Right ventricle myocardium inferior (tissue), 1 donor: ENCODE measurements around the gene GCN1. TPM values are rescaled to one million over a fixed set of nuclear protein-coding genes. Genes with fewer than 3 reads are reported as not detected.
A peak's percentile ranks its signal among the peaks of the same experiment; 100 is the strongest.

Source experiments
- ATAC-seq: fragments of 200-7000 bp; cut with Tn5 transposase; one replicate; pipeline ENCODE4 v1.9.1; 2020; ENCODE audit warnings: mild to moderate bottlenecking, moderate library complexity
- DNase-seq: peaks from one replicate; pipeline ENCODE4 v3.0.0; 2021; ENCODE audit errors: missing footprints
- intact Hi-C: fragments of 100-400 bp; cut with DNase I; formaldehyde crosslinking; loops from one replicate; pipeline ENCODE4 v1.11.0; 2022
- total RNA-seq: library from RNA; stranded (reverse); fragmentation: NEBNext Ultra II Directional; extraction: Animal tissue kit (Norgen Biotek cat#: 25700); gene quantifications from one replicate; pipeline ENCODE4 v1.2.1, GENCODE V29; 2021
- donor health status: DM: no; HTN: yes; CAD: no; lungs with severe emphysema.

Gene GCN1
- total RNA-seq, 1 donor from 2014 or later = 35.7 TPM

- ATAC-seq (no peak), DNase-seq (peak; percentile 71)
- intact Hi-C loops = no loop called here
These were observed 36.9 kb upstream of the GCN1 start for GRCh38 chr12:120231316-120232011.

DNA sequence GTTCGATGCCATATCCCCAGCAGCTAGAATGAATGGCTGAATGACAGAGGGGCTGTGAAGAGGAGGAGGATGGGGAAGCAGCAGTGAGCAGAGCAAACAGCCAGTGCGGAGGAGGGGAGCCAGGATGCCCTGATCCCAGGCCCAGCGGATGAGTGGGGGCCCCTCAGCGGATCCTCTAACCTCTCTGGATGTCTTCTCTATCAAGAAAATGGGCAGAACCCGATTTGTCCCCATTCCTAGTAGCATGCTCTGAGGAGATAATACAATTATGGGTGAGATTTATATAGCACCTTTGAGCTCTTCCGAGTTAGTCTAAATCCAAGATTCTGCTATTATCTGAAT, 36.4 kb upstream of the GCN1 start:
- intact Hi-C loops = no loop called here
- DNase-seq = no peak
- ATAC-seq = no peak

DNA sequence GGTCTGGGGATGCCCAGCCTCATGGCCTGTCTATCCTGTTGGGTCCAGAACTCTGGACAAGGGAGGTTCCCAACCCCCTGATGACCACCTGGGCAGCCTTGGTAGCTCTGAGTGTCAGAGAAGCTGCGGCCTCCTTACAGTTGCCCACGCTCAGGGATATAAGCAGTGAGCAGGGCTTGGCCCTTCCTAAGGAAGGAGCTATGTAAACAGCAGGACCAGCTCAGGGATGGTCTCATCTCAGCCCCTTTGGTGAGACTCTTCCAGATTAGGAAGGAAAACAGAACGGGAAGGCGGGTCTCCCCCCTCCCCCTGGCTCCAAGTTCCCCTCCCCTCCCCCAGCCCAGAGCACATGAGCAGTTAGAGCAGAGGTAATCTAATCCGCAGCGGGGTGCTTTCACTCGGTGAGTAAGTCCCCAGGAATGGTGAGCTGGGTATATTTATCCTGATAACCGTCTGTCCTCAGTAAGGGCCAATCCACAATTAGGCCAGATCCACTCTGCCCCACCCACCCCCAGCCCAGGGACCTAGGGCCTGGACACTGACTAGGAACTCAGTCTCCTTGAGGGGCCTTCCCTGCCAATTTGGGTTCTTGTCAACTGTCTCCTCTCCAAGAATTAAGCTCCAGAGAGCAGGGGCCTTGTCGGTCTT, 35.9 kb upstream of the GCN1 start:
- peak; percentile 61 for ATAC-seq
- peak; percentile 77 for DNase-seq
- intact Hi-C loops = no loop called here

DNA sequence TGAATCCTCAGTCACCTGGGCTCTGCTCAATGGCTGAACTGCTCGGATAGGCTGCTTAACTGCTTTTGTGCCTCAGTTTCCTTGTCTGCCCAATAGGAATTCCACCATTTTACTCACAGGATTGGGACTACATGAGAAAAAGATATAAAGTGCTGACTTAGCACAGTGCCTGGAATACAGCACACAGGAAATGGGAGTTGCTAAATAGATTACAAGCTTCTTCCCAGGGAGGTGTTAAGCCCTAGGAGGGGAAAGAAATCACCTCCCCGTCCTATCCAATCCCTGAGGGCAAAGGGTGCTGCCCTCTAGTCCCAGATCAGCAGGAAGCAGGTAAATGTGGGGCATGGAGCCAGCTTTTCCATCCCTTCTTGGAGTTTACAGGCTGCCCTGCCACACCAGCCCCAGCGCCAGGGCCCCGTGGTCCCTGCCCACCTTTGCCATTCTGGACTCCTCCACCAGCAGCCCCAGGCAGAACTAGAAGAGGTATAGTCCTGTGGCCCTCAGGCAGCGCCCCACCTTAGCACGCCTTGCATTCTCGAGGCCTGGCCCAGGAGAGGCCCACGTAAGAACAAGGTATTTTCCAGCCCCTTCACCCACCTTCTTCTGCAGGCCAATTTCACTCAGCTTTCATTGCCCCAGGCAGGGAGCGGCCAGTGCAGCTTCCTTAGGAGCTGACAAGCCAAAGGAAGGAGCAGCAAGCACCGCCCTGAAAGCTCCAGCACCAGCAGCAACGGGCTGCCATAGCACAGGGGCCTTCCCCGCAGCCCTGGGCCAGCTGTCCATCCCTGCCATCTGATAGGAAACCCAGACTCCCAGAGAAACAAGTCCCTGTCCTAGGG, 35.2 kb upstream of the GCN1 start:
- ATAC-seq = no peak
- intact Hi-C loops = no loop called here
- peak; percentile 73 for DNase-seq

GRCh38 chr12:120229071-120229486, 34.6 kb upstream of the GCN1 start:
- DNase-seq = no peak
- ATAC-seq = no peak
- intact Hi-C loops = no loop called here

DNA sequence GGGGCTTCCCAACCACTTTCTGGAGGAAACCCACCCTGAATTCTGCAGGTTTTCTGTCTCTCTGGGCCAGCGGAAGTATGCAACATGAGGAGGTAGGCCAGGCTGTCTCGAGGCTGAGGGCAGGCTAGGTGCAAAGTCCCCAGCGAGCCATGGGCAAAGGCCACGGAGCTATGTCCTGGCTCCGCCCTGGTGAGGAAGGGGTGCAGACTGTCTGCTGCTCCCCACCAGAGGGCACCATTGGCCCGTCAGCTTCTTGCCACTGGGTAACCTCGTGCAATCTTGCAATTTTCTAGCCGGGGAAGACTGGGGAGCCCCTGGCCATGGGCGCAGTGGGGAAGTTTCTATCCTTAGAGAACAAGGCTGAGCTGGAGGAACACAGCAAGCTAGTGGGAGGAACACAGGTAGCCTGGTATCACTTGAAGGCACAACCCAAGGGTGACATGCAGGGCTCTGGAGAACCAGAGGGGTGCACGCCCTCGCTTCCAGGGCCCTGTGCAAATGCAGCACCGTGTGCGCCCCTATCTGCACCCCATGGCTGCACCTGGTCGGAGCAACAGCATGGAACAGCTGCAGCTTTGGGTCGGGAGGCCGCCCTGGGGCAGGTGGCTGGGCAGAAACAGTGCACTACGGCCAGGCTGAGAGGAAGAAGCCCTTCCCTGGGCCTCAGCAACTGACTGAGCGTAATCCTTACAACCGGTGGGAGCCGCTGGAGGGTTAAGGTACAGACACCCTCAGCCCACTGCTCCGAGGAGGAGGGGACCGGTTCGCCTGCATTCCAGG, 34.0 kb upstream of the GCN1 start:
- intact Hi-C loops = loop anchor here (1.0 kb wide), 1 partner anchor 37 kb away; the partner anchor contains the start of gene PXN
- peak; percentile 91 for DNase-seq
- peak; percentile 78 for ATAC-seq

- intact Hi-C loops = loop anchor here (1.0 kb wide), 1 partner anchor 37 kb away; the partner anchor contains the start of gene PXN
- DNase-seq = no peak
- ATAC-seq = no peak
These were observed 33.5 kb upstream of the GCN1 start for GRCh38 chr12:120228041-120228290.

DNA sequence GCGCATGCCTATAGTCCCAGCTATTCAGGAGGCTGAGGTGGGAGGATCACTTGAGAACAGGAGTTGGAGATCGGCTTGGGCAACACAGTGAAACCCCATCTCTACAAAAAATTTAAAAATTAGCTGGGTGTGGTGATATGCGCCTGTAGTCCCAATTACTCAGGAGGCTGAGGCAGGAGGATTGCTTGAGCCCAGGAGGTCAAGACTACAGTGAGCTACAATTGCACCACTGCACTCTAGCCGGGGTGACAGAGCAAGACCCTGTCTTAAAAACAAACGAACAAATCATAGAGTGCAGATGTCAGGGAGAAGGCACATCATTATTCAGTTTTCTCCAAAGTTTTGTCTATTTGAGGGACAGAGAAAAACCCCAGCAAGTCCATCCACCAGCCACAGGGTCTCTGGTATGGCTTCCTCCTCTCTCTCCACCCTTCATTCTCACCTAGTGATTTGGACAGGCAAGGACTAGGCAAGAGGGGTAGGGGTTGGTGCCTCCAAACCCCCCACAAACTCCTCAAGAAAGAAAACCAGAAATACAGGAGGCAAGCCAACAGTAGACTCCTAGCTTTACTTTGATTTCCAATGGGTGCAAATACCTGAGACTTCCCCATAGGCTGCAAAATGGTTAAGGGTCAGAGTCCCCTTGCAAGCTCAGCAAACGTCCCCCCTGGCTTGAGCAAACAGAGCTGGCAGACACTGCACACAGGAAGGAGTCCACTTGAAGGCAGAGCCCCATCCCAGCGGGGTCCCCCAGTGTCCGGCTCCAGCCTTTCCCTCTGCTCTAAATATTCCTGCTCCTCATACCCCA, 32.9 kb upstream of the GCN1 start:
- intact Hi-C loops = loop anchor here (1.0 kb wide), 1 partner anchor 38 kb away; the partner anchor contains the start of gene PXN
- DNase-seq (no peak), ATAC-seq (no peak)

DNA sequence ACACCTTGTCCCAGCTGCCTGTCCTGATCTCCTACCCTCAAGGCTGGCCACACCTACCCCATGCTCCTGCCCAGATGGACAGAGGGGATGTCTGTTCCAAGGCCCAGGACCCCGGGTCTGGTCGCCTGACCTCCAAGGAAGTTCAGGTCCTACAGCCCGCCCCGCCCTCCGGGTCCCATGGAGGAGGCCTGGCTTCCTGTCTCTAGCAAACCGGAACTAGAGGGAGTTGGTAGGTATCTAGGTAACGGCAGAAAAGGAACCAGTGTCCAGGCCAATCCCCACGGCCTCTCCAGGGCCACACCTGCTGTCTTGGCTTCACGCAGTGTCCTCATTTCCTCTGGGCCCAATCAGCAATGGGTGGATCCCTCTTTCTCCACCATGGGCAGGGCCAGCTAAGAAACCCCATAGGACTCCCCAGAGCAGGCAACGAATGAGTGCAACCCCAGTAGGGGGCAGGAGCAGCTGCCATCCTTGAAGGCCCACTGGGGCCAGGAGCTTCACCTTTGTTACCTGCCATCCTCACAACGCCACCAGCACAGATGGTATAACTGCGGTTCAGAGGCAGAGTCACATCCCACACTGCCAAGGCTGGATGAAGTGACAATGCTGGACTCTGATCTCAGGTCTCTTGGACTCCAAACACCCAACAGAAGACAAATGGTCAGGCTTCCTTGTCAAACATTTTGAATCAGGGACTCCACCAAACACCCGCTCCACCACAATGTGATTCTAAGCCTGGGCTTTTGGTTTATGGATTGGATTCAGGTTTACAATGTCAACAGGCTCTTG, 31.5 kb upstream of the GCN1 start:
- no peak for ATAC-seq
- intact Hi-C loops = no loop called here

GRCh38 chr12:120225200-120225558, 30.7 kb upstream of the GCN1 start:
- DNase-seq (no peak), ATAC-seq (no peak)
- intact Hi-C loops = no loop called here

More for the DNA sequence above, 31.5 kb upstream of the GCN1 start:
- DNase-seq = peak; percentile 76

- intact Hi-C loops = no loop called here
- ATAC-seq (peak; percentile 38), DNase-seq (peak; percentile 80)
These were observed 30.0 kb upstream of the GCN1 start for GRCh38 chr12:120224304-120225199.

DNA sequence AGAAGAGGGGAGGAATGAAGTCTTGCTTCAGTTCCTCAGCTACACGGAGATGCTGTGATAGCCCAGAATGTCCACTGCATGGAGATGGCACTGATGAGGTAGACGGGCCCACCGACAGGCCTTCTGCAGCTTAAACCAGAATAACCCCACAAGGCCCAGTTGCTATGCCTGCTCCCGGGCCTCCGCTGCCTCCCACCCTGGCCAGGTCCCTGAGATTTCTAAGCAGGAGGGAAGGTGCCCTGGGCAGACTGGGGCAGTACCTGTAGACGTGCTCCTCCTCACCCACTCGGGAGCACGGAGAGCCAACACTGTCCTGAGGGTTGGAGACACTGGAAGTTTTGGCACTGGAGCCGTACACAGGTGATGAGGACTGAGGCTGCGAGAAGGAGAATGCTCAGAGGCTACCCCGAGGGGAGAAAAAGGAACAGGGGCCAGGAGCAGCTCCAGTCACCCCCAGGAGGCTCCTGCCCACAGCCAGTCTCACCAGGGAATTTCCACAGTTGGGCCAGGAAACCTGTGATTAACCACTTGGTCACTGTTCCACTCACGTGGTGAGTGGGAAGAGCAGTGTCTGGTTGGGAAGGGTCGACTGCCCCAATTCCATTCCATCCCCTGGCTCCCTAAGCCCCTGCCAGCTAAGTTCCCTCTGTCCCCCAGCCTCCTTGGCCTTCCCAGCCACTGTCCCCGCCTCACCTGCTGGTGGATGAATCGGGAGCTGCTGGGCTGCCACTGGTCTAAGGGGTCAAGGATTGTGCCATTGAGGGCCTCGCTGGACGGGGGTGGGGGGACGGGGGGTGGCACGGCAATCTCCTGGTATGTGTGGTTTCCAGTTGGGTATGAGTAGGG, 29.2 kb upstream of the GCN1 start:
- DNase-seq (no peak), ATAC-seq (no peak)
- intact Hi-C loops = no loop called here

GRCh38 chr12:120222288-120222832, 27.8 kb upstream of the GCN1 start:
- ATAC-seq = no peak
- intact Hi-C loops = no loop called here
- DNase-seq = no peak

DNA sequence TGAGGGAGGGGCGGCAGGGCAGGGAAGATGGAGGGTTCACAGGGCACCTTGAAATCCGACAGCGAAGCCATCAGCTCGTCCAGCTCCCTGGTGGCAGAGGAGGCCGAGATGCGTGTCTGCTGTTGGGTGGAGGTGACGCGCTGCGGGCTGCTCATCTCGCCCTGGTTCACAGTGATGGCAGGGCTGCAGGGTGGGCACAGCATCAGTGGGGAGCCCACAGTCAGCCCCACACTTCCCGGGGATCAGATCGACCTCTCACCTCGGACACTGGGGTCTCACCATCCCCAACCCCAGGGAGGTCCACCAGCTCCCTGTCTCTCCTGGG, 27.0 kb upstream of the GCN1 start:
- intact Hi-C loops = no loop called here
- DNase-seq = no peak
- no peak for ATAC-seq

DNA sequence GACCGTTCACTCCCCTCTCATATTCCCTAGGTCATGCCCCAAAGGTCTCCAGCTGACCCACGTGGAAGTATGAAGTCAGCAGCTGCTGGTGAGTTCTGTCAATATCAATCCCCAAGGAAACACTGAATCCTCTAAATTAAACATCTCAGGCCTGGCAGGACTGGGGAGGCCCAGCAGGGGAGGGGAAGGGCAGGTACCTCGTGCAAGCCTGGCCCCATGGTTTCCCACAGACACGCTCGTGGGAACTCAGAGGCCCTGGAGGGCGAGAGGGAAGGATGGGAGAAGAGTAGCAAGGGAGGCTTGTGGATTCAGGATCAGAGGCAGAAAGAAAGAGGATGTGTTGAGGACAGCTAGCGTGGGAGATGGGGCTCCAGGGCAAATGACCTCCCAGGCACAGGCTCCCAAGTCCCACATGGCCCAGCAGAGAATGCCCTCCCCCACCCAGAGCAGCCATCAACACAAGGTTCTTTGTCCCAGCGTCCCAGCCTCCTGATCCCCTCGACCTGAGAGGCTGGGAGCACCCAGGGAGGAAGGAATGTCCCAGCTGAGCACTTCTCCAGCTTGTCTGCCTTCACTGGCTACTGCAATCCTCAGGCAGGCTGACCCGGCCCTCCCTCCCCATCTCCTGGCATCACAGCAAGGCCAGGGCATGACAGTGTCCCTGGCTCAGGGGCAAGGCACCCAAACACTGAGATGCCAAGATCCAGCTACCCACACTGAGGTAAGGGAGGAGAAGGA, 26.5 kb upstream of the GCN1 start:
- DNase-seq = no peak
- no peak for ATAC-seq
- intact Hi-C loops = no loop called here
